ENCODE data around the gene GINS1. TPM values are rescaled to one million over a fixed set of nuclear protein-coding genes. Genes with fewer than 3 reads are reported as not detected.

GINS1 gene
- total and polyA plus RNA-seq, 2 of the 8 experiments (the other 6 are each of a cell fraction or from before 2014, with no cell fraction given): 44.7 to 68.4 TPM

DNA sequence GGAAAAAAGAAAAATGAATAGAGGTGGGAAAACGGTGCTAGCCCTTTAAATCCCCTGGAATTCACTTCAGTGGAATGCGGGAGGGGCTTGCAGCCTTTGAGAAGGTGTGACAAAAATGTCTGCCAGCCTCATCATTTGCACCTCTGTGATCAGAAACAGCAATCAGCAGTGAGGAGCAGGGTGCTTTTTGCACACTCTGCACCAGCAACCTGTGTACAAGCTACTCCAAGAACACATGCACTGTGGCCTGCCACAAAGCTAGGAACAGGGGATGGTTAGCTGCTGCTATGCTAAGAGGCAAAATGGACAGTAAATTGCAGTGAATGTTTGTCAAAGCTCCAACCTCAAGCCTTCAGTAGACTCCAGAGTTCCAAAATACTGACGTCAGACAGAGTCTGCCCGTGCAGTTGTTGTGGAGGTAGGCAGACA is 29.7 kb downstream of the GINS1 start:
- no peak overlapping the region for H2BK5ac ChIP-seq (ENCODE audit: low read depth, low read length)
- peak overlapping the region in 1 of 4 experiments; percentile 17; a peak in 1 of 8 replicates for H3K4me3 ChIP-seq (ENCODE audit: extremely low read depth in 1 of 4, insufficient read depth in 2 of 4, low read depth in 3 of 4, low read length in 4 of 4)
- no peaks in the 10 kb centered on the region for H3K79me1 ChIP-seq (ENCODE audit: low read depth, low read length)
- peak overlapping the region; percentile 25 for H4K5ac ChIP-seq (ENCODE audit: insufficient read length, low read depth, low read length)
- peaks cover 14 to 56% (median 27%) of the 10 kb centered on the region in 4 experiments; a peak in 7 of 8 replicates for H3K36me3 ChIP-seq (ENCODE audit: control insufficient read depth in 2 of 4, insufficient read depth in 4 of 4, low read length in 3 of 4)
- 0 out of 2 replicates have a peak overlapping the region, but pooled peaks have one; percentile 57 for H2AK5ac ChIP-seq (ENCODE audit: low read depth, low read length)
- POLR2A ChIA-PET (ENCODE audit: partially characterized antibody): interaction anchor here (1.2 kb wide), 1 partner anchor 9 kb away, joined by 3 read pairs; no protein-coding TSS in a partner anchor
- H3K23ac ChIP-seq (ENCODE audit: insufficient read length): no peak overlapping the region
- H3K4me1 ChIP-seq (replicated peaks in 1 of 4; ENCODE audit: control insufficient read depth in 3 of 4, insufficient read depth in 4 of 4, low read length in 3 of 4): peaks cover 3 to 6% (median 5%) of the 10 kb centered on the region in 4 experiments; a peak in 4 of 7 replicates
- CTCF ChIA-PET (ENCODE audit: partially characterized antibody): no interaction called here
- peak; percentile 96 for FAIRE-seq
- H2BK12ac ChIP-seq (ENCODE audit: low read depth, low read length): no peak overlapping the region
- H3K9me3 ChIP-seq (ENCODE audit: insufficient read depth in 2 of 2, low read depth in 1 of 2, low read length in 1 of 2): no peaks in the 10 kb centered on the region
- no peak overlapping the region for H3K4ac ChIP-seq (replicated peaks; ENCODE audit: insufficient read length, low read depth, low read length)
- DNase-seq (ENCODE audit: low read depth in 1 of 2, low spot score in 2 of 2): peak; percentile 17 to 58
- H3K9ac ChIP-seq (replicated peaks in 1 of 4; ENCODE audit: extremely low read depth in 1 of 4, low read depth in 3 of 4, low read length in 3 of 4): peak overlapping the region in 1 of 4 experiments; percentile 56; a peak in 1 of 7 replicates
- WGBS, 2 experiments (ENCODE audit: extremely low coverage in 1 of 2, insufficient coverage in 1 of 2, insufficient read length in 1 of 2, insufficient replicate concordance in 2 of 2, low coverage in 1 of 2, low lambda C conversion rate in 2 of 2, missing lambda C conversion rate in 1 of 2): 52% methylated on average over 4 of the region's 4 CpGs; no CpG with 5 or more reads in 1 of the 2 experiments
- H3K27ac ChIP-seq (ENCODE audit: low read depth, low read length): 0 out of 2 replicates have a peak overlapping the region, but pooled peaks have one; percentile 16
- H2BK120ac ChIP-seq (replicated peaks; ENCODE audit: low read depth, low read length): no peak overlapping the region
- no peaks in the 10 kb centered on the region for H3K27me3 ChIP-seq (replicated peaks in 1 of 4; ENCODE audit: control insufficient read depth in 3 of 4, extremely low read depth in 1 of 4, insufficient read depth in 3 of 4, low read length in 3 of 4)
- H2AFZ ChIP-seq (ENCODE audit: low read length): no peak overlapping the region
- no peak overlapping the region for H2BK15ac ChIP-seq (ENCODE audit: low read length)
- H3K79me2 ChIP-seq (ENCODE audit: control insufficient read depth in 1 of 2, insufficient read depth in 2 of 2, low read length in 2 of 2): no peaks in the 10 kb centered on the region
- no peaks in the 10 kb centered on the region for H4K20me1 ChIP-seq (replicated peaks in 1 of 2; ENCODE audit: control insufficient read depth in 1 of 2, insufficient read depth in 2 of 2, low read length in 2 of 2)
- peak overlapping the region; percentile 37 to 44 for H3K4me2 ChIP-seq (ENCODE audit: insufficient read depth in 1 of 2, low read depth in 2 of 2, low read length in 2 of 2)
- peak overlapping the region; percentile 4; the same call in 1 of the 2 replicates for H4K8ac ChIP-seq (ENCODE audit: extremely low read depth, insufficient read depth, low read length)
- no peak overlapping the region for H2BK20ac ChIP-seq (ENCODE audit: low read length)
- no peak overlapping the region for H3K56ac ChIP-seq (replicated peaks; ENCODE audit: insufficient read length, low read depth, low read length)
- H3K14ac ChIP-seq (ENCODE audit: insufficient read length): no peak overlapping the region
- no peak overlapping the region for H4K91ac ChIP-seq (replicated peaks; ENCODE audit: insufficient read length, low read length)
- H3K18ac ChIP-seq (ENCODE audit: extremely low read depth, low read length): peak overlapping the region; percentile 21; the same call in 1 of the 2 replicates
- H3K23me2 ChIP-seq (ENCODE audit: low read depth, low read length): no peaks in the 10 kb centered on the region
- TF ChIP-seq, protein P1, sequence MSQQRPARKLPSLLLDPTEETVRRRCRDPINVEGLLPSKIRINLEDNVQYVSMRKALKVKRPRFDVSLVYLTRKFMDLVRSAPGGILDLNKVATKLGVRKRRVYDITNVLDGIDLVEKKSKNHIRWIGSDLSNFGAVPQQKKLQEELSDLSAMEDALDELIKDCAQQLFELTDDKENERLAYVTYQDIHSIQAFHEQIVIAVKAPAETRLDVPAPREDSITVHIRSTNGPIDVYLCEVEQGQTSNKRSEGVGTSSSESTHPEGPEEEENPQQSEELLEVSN (IDR thresholded peaks at IDR 0.05): peak; percentile 69
- TF ChIP-seq TAF1 (IDR thresholded peaks at IDR 0.05; ENCODE audit: low read depth, low read length) (0 out of 2 replicates have a peak, but pooled peaks have one; percentile 34), TBP (IDR thresholded peaks at IDR 0.05; ENCODE audit: low read depth, low read length) (0 out of 2 replicates have a peak, but pooled peaks have one; percentile 24), YY1 (IDR thresholded peaks at IDR 0.05; ENCODE audit: low read depth, low read length) (peak; percentile 81), TEAD4 (IDR thresholded peaks at IDR 0.05; ENCODE audit: low read depth, low read length) (peak; percentile 94), POU5F1 (IDR thresholded peaks at IDR 0.05; ENCODE audit: low read depth, low read length) (no peak), CEBPB (IDR thresholded peaks at IDR 0.05; ENCODE audit: low read depth, low read length) (no peak), EP300 (IDR thresholded peaks at IDR 0.05; ENCODE audit: borderline replicate concordance in 1 of 2, low read depth in 2 of 2, low read length in 2 of 2) (peak in 1 of 2 experiments; percentile 16; a peak in 1 of 3 replicates)
- TF ChIP-seq, protein P2, sequence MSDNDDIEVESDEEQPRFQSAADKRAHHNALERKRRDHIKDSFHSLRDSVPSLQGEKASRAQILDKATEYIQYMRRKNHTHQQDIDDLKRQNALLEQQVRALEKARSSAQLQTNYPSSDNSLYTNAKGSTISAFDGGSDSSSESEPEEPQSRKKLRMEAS (IDR thresholded peaks at IDR 0.05): 0 out of 2 replicates have a peak, but pooled peaks have one; percentile 41
- TF ChIP-seq, protein P3, sequence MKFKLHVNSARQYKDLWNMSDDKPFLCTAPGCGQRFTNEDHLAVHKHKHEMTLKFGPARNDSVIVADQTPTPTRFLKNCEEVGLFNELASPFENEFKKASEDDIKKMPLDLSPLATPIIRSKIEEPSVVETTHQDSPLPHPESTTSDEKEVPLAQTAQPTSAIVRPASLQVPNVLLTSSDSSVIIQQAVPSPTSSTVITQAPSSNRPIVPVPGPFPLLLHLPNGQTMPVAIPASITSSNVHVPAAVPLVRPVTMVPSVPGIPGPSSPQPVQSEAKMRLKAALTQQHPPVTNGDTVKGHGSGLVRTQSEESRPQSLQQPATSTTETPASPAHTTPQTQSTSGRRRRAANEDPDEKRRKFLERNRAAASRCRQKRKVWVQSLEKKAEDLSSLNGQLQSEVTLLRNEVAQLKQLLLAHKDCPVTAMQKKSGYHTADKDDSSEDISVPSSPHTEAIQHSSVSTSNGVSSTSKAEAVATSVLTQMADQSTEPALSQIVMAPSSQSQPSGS (IDR thresholded peaks at IDR 0.05; ENCODE audit: low read length): no peak

All from H1 (cell line).